ENCODE data around the gene OR2Y1.
"Not testable (repeated sequence)": the region's sequence is repeated elsewhere in the genome, so short reads cannot be mapped to it uniquely, and the experiment has no call there.

Gene OR2Y1

GRCh38 chr5:180784497-180785097 lies 44.7 kb upstream of the OR2Y1 start:
- DNase-seq (peak; percentile 64), ATAC-seq (ENCODE audit: insufficient read depth, low read depth) (peak; percentile 72)
- Histone ChIP-seq H3K9me3 (ENCODE audit: insufficient read depth, low read length, severe bottlenecking) (no peaks in the 10 kb centered on the region), H3K27ac (ENCODE audit: low read length) (no peak overlapping the region), H3K9ac (ENCODE audit: low read depth, low read length) (no peak overlapping the region), H2AFZ (ENCODE audit: low read depth, low read length) (no peak overlapping the region), H3K27me3 (ENCODE audit: insufficient read depth, low read length, poor library complexity) (no peaks in the 10 kb centered on the region), H3K36me3 (ENCODE audit: insufficient read depth, low read length) (peaks cover 13% of the 10 kb centered on the region), H3K4me1 (ENCODE audit: insufficient read depth, low read length) (no peaks in the 10 kb centered on the region), H3K4me2 (ENCODE audit: insufficient read depth, low read length) (no peak overlapping the region), H3K4me3 (ENCODE audit: low read depth in 1 of 2, low read length in 2 of 2) (no peak overlapping the region), H4K20me1 (ENCODE audit: insufficient read depth, low read length) (peaks cover 15% of the 10 kb centered on the region), H3K79me2 (ENCODE audit: insufficient read depth, low read length) (no peaks in the 10 kb centered on the region)
- TF ChIP-seq CTCF (IDR thresholded peaks at IDR 0.05; ENCODE audit: borderline replicate concordance, extremely low read depth, low read length, poor library complexity, severe bottlenecking) (peak; percentile 70), EZH2 (IDR thresholded peaks at IDR 0.05; ENCODE audit: borderline replicate concordance, low read depth, low read length, severe bottlenecking) (no peak)

GRCh38 chr5:180783340-180784052 lies 43.6 kb upstream of the OR2Y1 start:
- Histone ChIP-seq H3K27ac (ENCODE audit: low read length) (no peak overlapping the region), H3K79me2 (ENCODE audit: insufficient read depth, low read length) (no peaks in the 10 kb centered on the region), H2AFZ (ENCODE audit: low read depth, low read length) (no peak overlapping the region), H3K9ac (ENCODE audit: low read depth, low read length) (no peak overlapping the region), H4K20me1 (ENCODE audit: insufficient read depth, low read length) (peaks cover 15% of the 10 kb centered on the region), H3K4me1 (ENCODE audit: insufficient read depth, low read length) (no peaks in the 10 kb centered on the region), H3K9me3 (ENCODE audit: insufficient read depth, low read length, severe bottlenecking) (no peaks in the 10 kb centered on the region), H3K4me3 (ENCODE audit: low read depth in 1 of 2, low read length in 2 of 2) (no peak overlapping the region), H3K4me2 (ENCODE audit: insufficient read depth, low read length) (no peak overlapping the region), H3K27me3 (ENCODE audit: insufficient read depth, low read length, poor library complexity) (no peaks in the 10 kb centered on the region), H3K36me3 (ENCODE audit: insufficient read depth, low read length) (peaks cover 3% of the 10 kb centered on the region; the same call in 1 of the 2 replicates)
- DNase-seq, result no peak
- ATAC-seq (ENCODE audit: insufficient read depth, low read depth), result no peak
- TF ChIP-seq EZH2 (IDR thresholded peaks at IDR 0.05; ENCODE audit: borderline replicate concordance, low read depth, low read length, severe bottlenecking), result no peak
- TF ChIP-seq CTCF (IDR thresholded peaks at IDR 0.05; ENCODE audit: borderline replicate concordance, extremely low read depth, low read length, poor library complexity, severe bottlenecking), result no peak

GRCh38 chr5:180782748-180783147 lies 42.9 kb upstream of the OR2Y1 start:
- Histone ChIP-seq H3K4me1 (ENCODE audit: insufficient read depth, low read length) (no peaks in the 10 kb centered on the region), H2AFZ (ENCODE audit: low read depth, low read length) (no peak overlapping the region), H3K27ac (ENCODE audit: low read length) (no peak overlapping the region), H3K4me2 (ENCODE audit: insufficient read depth, low read length) (no peak overlapping the region), H3K27me3 (ENCODE audit: insufficient read depth, low read length, poor library complexity) (no peaks in the 10 kb centered on the region), H3K9me3 (ENCODE audit: insufficient read depth, low read length, severe bottlenecking) (no peaks in the 10 kb centered on the region), H3K36me3 (ENCODE audit: insufficient read depth, low read length) (no peaks in the 10 kb centered on the region), H3K4me3 (ENCODE audit: low read depth in 1 of 2, low read length in 2 of 2) (no peak overlapping the region), H4K20me1 (ENCODE audit: insufficient read depth, low read length) (peaks cover 8% of the 10 kb centered on the region; the same call in 1 of the 2 replicates), H3K9ac (ENCODE audit: low read depth, low read length) (no peak overlapping the region), H3K79me2 (ENCODE audit: insufficient read depth, low read length) (no peaks in the 10 kb centered on the region)
- ATAC-seq (ENCODE audit: insufficient read depth, low read depth), result no peak
- TF ChIP-seq EZH2 (IDR thresholded peaks at IDR 0.05; ENCODE audit: borderline replicate concordance, low read depth, low read length, severe bottlenecking) (no peak), CTCF (IDR thresholded peaks at IDR 0.05; ENCODE audit: borderline replicate concordance, extremely low read depth, low read length, poor library complexity, severe bottlenecking) (no peak)
- no peak for DNase-seq

GRCh38 chr5:180781900-180782326 lies 42.1 kb upstream of the OR2Y1 start:
- not testable (repeated sequence) for H3K79me2 ChIP-seq (ENCODE audit: insufficient read depth, low read length); H4K20me1 ChIP-seq (ENCODE audit: insufficient read depth, low read length); H3K4me3 ChIP-seq (ENCODE audit: low read depth in 1 of 2, low read length in 2 of 2); H2AFZ ChIP-seq (ENCODE audit: low read depth, low read length); DNase-seq; H3K27me3 ChIP-seq (ENCODE audit: insufficient read depth, low read length, poor library complexity); H3K4me1 ChIP-seq (ENCODE audit: insufficient read depth, low read length); H3K4me2 ChIP-seq (ENCODE audit: insufficient read depth, low read length); H3K9ac ChIP-seq (ENCODE audit: low read depth, low read length); H3K27ac ChIP-seq (ENCODE audit: low read length); ATAC-seq (ENCODE audit: insufficient read depth, low read depth); H3K36me3 ChIP-seq (ENCODE audit: insufficient read depth, low read length); H3K9me3 ChIP-seq (ENCODE audit: insufficient read depth, low read length, severe bottlenecking)
